Measurements from ENCODE around the gene LTBP2.

Gene LTBP2

DNA sequence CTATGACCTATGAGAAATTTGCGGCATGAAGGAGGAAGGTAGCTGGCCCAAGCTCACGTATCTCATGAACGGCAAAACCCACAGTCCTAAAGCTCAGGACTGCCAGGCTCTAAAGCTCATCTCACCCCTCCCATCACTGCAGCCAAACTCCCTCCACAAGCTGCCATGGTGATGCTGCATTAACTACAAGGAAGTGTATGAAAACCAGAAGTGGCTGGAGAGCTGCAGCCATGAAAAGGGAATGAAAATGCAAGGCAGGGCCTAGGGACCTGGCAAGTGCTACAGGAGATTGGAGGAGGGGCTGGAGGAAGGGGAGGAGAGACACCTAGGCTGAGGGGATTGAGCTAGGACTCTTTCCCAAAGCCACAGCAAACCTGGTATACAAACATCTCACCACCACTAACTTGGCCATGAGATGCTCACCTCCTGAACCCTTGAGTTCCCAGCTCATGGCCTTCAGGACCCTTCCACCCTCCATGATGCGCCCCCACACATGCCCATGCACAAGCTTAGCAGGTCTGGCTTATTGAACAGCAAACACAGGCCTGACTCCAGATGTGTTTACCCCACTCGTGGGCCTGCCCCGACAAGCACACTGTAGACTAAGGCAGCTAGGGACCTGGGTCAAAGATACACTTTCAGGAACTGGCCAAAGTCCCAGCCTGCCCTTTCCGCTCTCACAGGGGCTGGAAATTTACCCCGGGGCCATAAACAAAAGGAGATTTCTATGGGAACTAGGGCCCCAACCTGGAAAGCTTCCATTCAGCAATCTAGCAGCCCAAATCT is 42.0 kb downstream of the LTBP2 start:
- DNase-seq, result no peak

GRCh38 chr14:74569387-74569786 is 42.6 kb downstream of the LTBP2 start:
- DNase-seq, result no peak

DNA sequence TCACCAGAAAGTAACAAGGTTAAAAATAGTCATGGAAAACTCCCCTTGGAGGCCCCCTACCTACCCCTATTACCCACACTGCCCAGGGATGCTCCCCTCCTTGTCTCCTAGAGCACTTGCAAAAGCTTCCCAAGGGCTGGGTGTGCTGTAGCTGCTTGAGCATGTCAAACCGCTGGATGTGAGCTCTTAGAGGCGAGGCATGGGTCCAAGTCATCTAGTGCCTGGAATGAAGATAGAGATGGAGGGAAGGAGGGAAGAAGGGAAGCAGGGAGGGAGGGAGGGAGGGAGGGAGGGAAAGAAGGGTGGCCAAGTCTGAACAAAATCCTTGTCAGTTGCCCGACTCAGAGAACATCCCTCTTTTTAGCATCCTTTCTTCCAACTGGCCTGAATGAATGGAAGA is 43.1 kb downstream of the LTBP2 start:
- no peak for DNase-seq

- no peak for DNase-seq
Measured at GRCh38 chr14:74568380-74568649, 43.7 kb downstream of the LTBP2 start.

GRCh38 chr14:74567646-74568379 is 44.2 kb downstream of the LTBP2 start:
- no peak for DNase-seq

DNA sequence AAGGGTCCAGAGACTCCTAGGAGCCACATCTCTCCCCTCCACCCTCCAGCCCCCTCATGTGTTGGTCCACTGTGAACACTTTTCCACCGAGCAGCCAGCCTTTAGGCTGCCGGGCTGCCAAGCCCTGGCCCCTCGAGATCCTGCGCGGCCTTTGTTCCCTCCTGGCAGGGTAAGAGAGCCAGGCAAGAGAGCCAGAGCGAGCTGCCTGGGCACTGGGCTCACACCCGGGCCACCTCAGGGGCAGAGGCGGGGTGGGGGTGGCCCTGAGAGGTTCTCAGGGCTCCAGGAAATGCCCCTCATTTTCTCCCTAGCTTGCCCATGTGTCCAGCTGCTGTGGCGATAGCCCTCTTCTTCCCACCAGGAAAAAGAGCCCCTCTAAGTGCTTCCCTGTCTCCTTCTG is 44.8 kb downstream of the LTBP2 start:
- no peak for DNase-seq

DNA sequence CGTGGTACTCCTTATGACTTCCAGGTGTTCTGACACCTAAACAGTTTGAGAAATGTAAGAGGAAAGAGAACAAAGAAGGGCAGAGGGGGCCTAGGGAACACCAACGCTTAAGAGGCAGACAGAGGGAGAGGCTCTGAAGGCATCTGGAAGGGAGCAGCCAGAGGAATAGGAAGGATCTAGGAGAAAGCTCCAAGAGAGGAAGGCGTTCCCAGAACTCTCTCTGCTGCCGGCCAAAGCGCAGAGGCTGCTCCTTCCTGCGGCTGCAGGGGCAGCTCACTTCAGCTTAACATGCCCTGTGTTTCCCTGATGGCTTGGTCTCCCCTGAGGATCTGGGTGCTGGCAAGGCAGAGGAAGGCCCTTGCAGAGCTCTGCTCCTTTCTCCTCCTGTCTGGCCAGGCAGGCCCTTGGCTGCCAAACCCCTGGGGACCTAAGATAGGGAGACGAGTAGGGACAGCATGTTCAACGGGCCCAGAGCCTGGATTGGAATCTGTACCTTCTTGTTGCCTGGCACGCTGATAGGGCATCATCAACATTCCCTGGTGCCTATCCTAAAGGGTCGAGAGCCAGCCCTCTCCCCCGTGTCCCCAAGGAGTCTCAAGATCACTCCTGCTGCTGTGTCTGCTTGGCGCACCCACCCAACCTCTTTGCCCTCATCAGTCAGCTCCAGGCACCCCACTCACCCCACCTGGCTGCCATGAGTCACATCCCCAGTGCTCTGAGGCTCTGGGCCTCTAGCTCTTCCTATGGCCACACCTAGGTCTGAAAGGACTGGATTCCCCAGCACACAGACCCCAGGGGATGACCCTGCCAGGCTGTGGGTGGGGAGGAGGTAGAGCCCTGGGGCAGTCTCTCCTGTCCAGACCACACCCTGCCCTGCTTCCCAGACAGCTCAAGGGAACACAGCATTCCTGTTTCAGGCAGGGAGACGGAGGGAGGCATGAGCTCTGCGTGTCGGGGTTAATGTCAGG is 45.6 kb downstream of the LTBP2 start:
- DNase-seq, result no peak

DNA sequence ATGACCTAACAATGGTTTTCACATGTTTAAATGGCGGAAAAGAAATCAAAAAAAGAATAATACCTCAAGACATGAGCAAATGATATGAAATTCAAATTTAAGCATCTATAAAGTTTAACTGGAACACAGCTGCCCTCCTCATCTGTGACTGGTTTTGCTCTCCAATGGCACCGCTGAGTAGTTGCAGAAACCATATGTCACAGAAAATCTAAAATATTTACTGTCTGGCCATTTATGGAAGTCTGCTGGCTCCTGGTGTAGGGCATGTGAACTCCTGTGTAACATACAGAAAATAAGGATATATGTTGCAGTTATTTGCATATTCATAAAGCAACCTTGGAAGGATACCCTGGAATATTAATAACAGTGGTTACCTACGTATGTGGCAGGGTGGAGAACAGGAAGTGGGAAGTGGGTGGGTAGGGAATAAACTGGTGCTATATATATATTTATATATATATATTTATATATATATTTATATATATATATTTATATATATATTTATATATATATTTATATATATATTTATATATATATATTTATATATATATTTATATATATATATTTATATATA is 48.4 kb downstream of the LTBP2 start:
- no peak for DNase-seq

DNA sequence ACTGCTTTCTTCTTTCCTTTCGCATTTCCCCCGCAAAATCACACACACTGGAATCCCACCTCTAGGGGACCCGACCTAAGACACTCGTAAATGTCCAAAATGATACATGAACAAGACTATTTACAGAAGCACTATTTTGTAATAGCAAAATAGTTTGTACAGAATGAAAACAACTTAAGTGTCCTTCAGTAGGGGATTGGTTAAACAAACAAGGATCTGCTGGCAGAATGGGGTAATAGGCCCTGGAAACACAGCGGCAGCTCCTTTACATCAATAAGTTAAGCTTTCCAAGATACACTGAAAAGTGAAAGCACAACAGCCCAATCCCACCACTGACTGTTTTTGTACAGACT is 48.8 kb downstream of the LTBP2 start:
- no peak for DNase-seq

GRCh38 chr14:74562515-74563232 is 49.4 kb downstream of the LTBP2 start:
- no peak for DNase-seq

GRCh38 chr14:74558655-74559054 is 53.4 kb downstream of the LTBP2 start:
- DNase-seq, result no peak

DNA sequence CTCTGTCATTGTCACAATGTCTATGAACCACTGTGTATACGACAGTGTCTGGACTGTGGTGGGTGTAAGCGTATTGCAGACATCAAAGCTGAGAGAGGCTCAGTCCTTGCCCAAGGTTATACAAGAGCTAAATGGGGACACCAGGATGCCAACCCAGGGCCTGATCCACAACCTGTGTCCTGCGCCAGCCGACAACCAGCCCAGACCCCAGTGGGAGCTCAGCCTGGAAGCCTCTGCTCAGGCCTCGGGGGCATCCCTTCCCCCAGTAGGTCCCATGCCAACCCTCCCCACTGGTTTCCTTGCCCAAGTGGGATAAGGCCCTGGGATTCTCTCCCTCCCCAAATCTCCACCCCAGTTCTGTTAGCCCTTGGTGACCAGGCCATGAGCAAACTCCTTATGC is 54.3 kb downstream of the LTBP2 start:
- DNase-seq, result no peak

DNA sequence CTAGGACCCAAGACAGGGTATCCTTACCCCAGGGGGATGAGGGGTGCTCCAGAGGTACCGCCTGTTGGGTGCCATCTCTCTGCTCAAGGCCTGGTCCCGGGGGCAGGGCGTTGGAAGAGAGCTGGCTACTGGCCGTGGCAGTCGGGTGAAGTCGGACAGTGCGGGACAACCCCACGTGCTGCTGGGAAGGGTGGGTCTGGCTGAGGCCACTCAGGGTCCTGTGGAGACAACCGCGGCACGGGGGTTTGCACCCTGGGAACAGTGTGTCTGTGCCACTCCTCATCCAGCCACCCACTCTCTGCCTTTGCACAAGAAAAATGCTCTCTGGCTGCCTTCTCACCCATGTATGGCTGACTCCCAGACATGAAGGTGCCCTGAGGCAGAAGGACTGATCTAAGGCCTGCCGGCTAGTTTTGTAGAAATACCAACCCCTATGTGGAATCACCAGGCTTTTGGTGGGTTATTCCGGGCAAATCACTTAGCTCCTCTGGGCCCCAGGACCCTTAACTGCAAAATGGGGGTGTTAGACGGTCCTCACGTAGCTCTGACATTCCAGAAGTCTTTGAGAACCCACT is 56.5 kb downstream of the LTBP2 start:
- DNase-seq, result no peak

DNA sequence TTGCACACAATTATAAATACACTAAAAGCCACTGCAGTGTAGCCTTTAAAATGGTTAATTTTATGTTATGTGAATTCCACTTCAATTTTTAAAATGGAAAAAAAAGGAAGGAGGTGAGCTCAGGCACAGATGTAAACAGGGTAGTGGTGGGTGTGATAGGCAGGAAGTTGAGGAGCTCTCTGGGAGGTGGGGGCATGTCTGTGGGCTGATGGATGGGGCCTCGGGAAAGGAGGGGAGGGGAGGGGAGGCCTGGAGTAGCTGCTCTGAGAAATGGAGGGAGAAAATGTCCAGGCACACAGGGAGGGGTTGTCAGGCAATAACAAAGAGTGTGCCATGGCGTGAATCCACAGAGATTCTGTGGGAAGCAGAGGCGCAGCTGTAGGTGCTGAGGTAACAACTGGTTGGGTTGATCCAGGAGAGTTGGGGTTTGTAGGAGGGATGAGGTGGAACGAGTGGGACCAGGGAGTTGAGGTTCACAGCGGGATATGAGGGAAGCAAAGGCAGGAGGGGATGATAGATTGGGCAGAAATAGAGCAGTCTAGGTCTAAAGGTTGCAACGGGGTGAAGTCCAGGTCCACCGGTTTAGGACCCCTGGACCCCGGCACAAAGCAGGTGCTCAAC is 57.2 kb downstream of the LTBP2 start:
- DNase-seq, result no peak

- DNase-seq, result no peak
Measured at GRCh38 chr14:74552623-74553022, 59.4 kb downstream of the LTBP2 start.

GRCh38 chr14:74551431-74552371 is 60.3 kb downstream of the LTBP2 start:
- DNase-seq, result no peak

- DNase-seq, result no peak
Measured at GRCh38 chr14:74551001-74551400, 61.0 kb downstream of the LTBP2 start.

- DNase-seq, result no peak
Measured at GRCh38 chr14:74550071-74550470, 62.0 kb downstream of the LTBP2 start.

GRCh38 chr14:74549588-74549987 is 62.4 kb downstream of the LTBP2 start:
- DNase-seq, result no peak

DNA sequence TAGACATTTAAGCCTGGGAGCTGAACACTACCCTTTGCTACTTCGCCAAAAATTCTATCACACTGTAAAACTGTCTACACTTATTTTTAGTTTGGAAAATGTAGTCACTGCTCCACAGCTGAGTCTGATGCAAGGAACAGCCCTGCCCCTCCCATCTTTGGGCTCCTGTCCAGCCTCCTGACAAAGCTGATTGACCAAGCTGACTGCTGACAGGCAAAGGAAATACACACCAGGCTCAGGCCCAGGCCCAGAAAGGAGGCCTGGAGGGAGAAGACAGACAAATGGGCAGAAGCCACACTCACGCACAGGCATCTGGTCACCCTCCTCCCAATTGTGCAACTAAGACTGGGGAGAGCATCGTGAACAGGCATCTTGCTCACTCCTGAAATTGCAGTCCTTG is 63.2 kb downstream of the LTBP2 start:
- DNase-seq, result no peak

Measured in effector CD8-positive, alpha-beta T cell (primary cell).